Calu3 (cell line): Measurements from ENCODE around the gene FAN1. TPM values are rescaled to one million over a fixed set of nuclear protein-coding genes. Genes with fewer than 3 reads are reported as not detected.

ENCODE experiments used
- BruUV-seq: library from RNA; stranded (reverse); fragments of 400-500 nt; replicated peaks from 2 replicates; lab custom pipeline; 2021; lab: Mats Ljungman, UMichigan
- CTCF ChIA-PET: fragments of 300-600 bp; sonication (Branson Sonifier 250); formaldehyde crosslinking; loops from one replicate; lab custom pipeline; 2022; ENCODE audit warnings: antibody characterized with exemption; lab: Charles Lee
- DNase-seq: peaks from one replicate; pipeline ENCODE4 v3.0.0; 2022
- H3K27ac Mint-ChIP-seq: one replicate; pipeline ENCODE4 v1.8.0; 2022; ENCODE audit warnings: mixed read lengths; ENCODE audit not compliant: unreplicated experiment
- H3K27me3 Mint-ChIP-seq: one replicate; pipeline ENCODE4 v1.8.0; 2022; ENCODE audit warnings: mixed read lengths; ENCODE audit not compliant: unreplicated experiment
- H3K36me3 Mint-ChIP-seq: one replicate; pipeline ENCODE4 v1.8.0; 2022; ENCODE audit warnings: mild to moderate bottlenecking, moderate library complexity, mixed read lengths; ENCODE audit not compliant: insufficient read depth, unreplicated experiment
- H3K4me1 Mint-ChIP-seq: one replicate; pipeline ENCODE4 v1.8.0; 2022; ENCODE audit warnings: mild to moderate bottlenecking, low read depth, mixed read lengths; ENCODE audit not compliant: unreplicated experiment
- H3K4me3 Mint-ChIP-seq: one replicate; pipeline ENCODE4 v1.8.0; 2022; ENCODE audit warnings: mild to moderate bottlenecking, low read depth, moderate library complexity, mixed read lengths; ENCODE audit not compliant: unreplicated experiment
- H3K9me3 Mint-ChIP-seq: one replicate; pipeline ENCODE4 v1.8.0; 2022; ENCODE audit warnings: low read depth, mixed read lengths; ENCODE audit not compliant: unreplicated experiment
- intact Hi-C: fragments of 100-400 bp; cut with micrococcal nuclease; formaldehyde crosslinking; loops from one replicate; pipeline ENCODE4 v1.10.0; 2022; ENCODE audit not compliant: unreplicated experiment
- total RNA-seq: library from RNA; stranded (reverse); gene quantifications from 2 replicates; pipeline ENCODE4 v1.2.3, GENCODE V29; 2022
- TF ChIP-seq, protein P1 (sequence below): fragments of 200-600 bp; IDR thresholded peaks from one replicate; pipeline ENCODE4 v1.8.0; 2022; ENCODE audit warnings: antibody characterized with exemption; ENCODE audit not compliant: unreplicated experiment

Gene FAN1
- total RNA-seq, 1 experiment from 2014 or later = 6.3 TPM

DNA sequence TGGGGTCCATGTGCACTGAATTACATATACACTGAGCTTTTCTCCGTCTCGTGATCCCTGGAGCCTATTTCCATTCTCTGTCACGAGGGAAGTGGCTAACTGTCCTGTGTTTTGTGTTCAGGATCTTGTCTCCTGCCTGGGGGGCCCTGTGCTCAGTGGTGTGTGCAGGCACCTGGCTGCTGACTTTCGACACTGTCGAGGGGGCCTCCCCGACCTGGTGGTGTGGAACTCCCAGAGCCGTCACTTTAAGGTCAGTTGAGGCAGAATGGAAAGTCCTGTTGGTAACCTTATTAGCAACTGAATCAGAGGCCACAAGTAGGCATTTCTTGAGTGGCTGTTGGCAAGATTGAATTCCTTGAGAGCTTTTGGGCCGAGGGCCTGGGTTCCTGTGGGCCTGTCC is 26.7 kb downstream of the FAN1 start:
- Mint-ChIP-seq H3K36me3 (peaks cover 10% of the 10 kb centered on the region), H3K4me3 (no peak overlapping the region)
- CTCF ChIA-PET = no interaction called here

DNA sequence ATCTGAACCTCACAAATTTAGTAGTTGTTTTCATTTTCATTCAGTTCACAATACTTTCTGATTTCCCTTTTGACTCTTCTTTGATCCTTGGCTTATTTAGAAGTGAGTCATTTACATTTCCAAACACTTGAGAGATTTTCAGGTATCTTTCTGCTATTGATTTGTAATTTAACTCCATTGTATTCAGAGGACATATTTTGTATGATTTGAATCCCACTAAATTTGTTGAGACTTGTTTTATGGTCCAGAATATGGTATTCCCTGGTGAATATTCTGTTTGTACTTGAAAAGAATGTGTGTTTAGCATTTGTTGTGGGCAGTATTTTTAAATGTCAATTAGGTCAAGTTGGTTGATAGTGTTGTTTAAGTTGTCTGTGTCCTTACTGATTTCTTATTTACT is 29.6 kb downstream of the FAN1 start:
- DNase-seq = no peak
- CTCF ChIA-PET = no interaction called here
- Mint-ChIP-seq H3K4me1 (no peaks in the 10 kb centered on the region), H3K27ac (no peak overlapping the region), H3K36me3 (peaks cover under 1% of the 10 kb centered on the region), H3K27me3 (no peaks in the 10 kb centered on the region), H3K4me3 (no peak overlapping the region), H3K9me3 (no peaks in the 10 kb centered on the region)
- TF ChIP-seq, protein P1, sequence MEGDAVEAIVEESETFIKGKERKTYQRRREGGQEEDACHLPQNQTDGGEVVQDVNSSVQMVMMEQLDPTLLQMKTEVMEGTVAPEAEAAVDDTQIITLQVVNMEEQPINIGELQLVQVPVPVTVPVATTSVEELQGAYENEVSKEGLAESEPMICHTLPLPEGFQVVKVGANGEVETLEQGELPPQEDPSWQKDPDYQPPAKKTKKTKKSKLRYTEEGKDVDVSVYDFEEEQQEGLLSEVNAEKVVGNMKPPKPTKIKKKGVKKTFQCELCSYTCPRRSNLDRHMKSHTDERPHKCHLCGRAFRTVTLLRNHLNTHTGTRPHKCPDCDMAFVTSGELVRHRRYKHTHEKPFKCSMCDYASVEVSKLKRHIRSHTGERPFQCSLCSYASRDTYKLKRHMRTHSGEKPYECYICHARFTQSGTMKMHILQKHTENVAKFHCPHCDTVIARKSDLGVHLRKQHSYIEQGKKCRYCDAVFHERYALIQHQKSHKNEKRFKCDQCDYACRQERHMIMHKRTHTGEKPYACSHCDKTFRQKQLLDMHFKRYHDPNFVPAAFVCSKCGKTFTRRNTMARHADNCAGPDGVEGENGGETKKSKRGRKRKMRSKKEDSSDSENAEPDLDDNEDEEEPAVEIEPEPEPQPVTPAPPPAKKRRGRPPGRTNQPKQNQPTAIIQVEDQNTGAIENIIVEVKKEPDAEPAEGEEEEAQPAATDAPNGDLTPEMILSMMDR = no peak
- BruUV-seq = no TSS peak
- intact Hi-C loops = no loop called here

More for the DNA sequence above, 26.7 kb downstream of the FAN1 start:
- Mint-ChIP-seq H3K4me1 (no peaks in the 10 kb centered on the region), H3K27ac (no peak overlapping the region), H3K27me3 (no peaks in the 10 kb centered on the region), H3K9me3 (no peaks in the 10 kb centered on the region)
- no peak for DNase-seq
- intact Hi-C loops = no loop called here
- TF ChIP-seq, protein P1 = no peak
- no TSS peak for BruUV-seq

DNA sequence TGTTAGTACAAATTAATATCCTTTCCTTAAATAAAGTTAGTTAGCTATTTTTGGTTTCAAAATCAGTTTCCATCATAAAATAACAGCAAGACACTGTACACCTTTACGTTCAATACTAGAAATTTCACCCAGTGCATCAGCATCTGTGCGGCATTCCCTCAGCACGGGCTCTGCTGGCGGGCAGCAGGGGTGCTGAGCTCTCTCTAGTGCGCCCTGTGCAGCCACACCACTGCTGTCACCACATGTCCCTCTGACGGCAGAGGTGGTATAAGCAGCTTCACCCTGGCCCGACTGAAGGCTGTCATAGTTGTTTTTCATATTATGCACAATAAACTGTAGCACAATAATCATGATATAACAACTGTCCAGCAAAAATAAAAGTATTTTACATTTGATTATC is 35.4 kb downstream of the FAN1 start:
- H3K27me3 Mint-ChIP-seq = no peaks in the 10 kb centered on the region
- no peaks in the 10 kb centered on the region for H3K4me1 Mint-ChIP-seq
- H3K27ac Mint-ChIP-seq = no peak overlapping the region
- TF ChIP-seq, protein P1 = no peak
- H3K4me3 Mint-ChIP-seq = no peak overlapping the region
- no peaks in the 10 kb centered on the region for H3K36me3 Mint-ChIP-seq
- CTCF ChIA-PET = no interaction called here
- DNase-seq = no peak
- no peaks in the 10 kb centered on the region for H3K9me3 Mint-ChIP-seq
- BruUV-seq = no TSS peak
- intact Hi-C loops = no loop called here

DNA sequence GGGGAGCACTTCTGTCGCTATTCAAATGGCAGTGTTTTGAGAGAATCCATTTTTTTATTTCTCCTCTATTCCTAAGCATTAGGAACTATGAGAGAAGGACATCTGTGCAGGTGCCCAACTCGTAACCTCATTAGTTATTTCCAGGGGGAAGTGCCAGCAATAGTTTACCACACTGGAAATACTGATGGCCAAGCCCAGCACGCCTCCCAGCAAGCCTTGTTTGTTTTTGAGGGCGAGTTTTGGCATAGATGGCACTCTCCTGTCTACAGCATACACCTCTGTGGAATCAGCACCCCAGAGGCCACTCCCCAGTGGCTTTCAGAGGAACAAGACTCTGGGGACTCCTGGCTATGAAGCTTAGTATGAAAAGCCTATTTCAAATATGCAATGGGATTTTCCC is 36.6 kb downstream of the FAN1 start:
- CTCF ChIA-PET = no interaction called here
- intact Hi-C loops = no loop called here

More for the DNA sequence above, 36.6 kb downstream of the FAN1 start:
- Mint-ChIP-seq H3K27me3 (no peaks in the 10 kb centered on the region), H3K4me3 (no peak overlapping the region), H3K36me3 (no peaks in the 10 kb centered on the region), H3K4me1 (no peaks in the 10 kb centered on the region), H3K27ac (no peak overlapping the region), H3K9me3 (no peaks in the 10 kb centered on the region)
- no TSS peak for BruUV-seq
- DNase-seq = no peak
- TF ChIP-seq, protein P1 = no peak
